C4-2B (cell line): ENCODE measurements around the gene ZNF521.

Source experiments
- CTCF ChIP-seq: fragments of 450-650 bp; conservative IDR thresholded peaks from 2 replicates; pipeline ENCODE4 v1.5.1; 2017; ENCODE audit warnings: mild to moderate bottlenecking
- ZFX ChIP-seq: fragments of 450-650 bp; IDR thresholded peaks from 2 replicates; pipeline ENCODE4 v1.6.1; 2017

GRCh38 chr18:25075331-25075730 is 276.6 kb downstream of the ZNF521 start:
- no peak for TF ChIP-seq CTCF
- no peak for TF ChIP-seq ZFX
